SH-SY5Y (cell line): ENCODE results near the gene NFIB.

Experiments
- GATA2 ChIP-seq: IDR thresholded peaks from 2 replicates; pipeline ENCODE4 v1.6.1; 2011; ENCODE audit warnings: mild to moderate bottlenecking, low read depth, low read length
- GATA3 ChIP-seq: IDR thresholded peaks from 2 replicates; pipeline ENCODE4 v1.6.1; 2011; ENCODE audit warnings: low read depth, mild to moderate bottlenecking, low read length, moderate library complexity

GRCh38 chr9:14097215-14097614, 216.7 kb downstream of the NFIB start:
- peak; percentile 50 for TF ChIP-seq GATA2
- TF ChIP-seq GATA3 = no peak
